ENCODE measurements around the gene MAPKAPK3. TPM values are rescaled to one million over a fixed set of nuclear protein-coding genes. Genes with fewer than 3 reads are reported as not detected.

The MAPKAPK3 gene
- total and polyA plus RNA-seq, 2 of the 8 experiments (the other 6 are each of a cell fraction or from before 2014, with no cell fraction given), result 65.4 to 99.8 TPM

DNA sequence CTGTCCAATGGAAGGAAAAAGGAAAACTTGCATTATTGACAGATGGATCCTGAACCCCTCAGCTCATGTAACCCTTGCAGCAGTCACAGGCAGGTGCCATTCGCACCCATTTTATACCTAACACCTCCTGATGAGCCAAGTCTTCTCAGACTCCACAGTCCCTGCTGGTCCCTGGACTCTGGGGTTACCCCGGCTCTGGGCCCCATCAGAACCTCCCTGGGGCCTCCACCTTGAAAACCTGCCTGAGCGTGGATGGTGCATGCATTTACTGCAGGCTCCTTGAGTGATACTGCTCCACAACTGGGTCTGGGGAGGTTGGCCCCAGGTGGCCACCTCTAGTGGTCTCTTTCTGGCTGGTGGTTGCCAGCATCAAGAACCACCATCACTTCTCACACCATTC is 41.9 kb downstream of the MAPKAPK3 start:
- H2BK120ac ChIP-seq (replicated peaks; ENCODE audit: low read depth, low read length), result no peak overlapping the region
- ChIA-PET POLR2A (ENCODE audit: partially characterized antibody) (interaction anchor here (1.7 kb wide), 1 partner anchor 40 kb away, joined by 4 read pairs; no protein-coding TSS in a partner anchor), CTCF (ENCODE audit: partially characterized antibody) (interaction anchor here (63.8 kb wide), 1 partner anchor 37 kb away, joined by 1262 read pairs; the partner anchor contains the start of genes CISH and MAPKAPK3)
- no peaks in the 10 kb centered on the region for H3K23me2 ChIP-seq (ENCODE audit: low read depth, low read length)
- H2AFZ ChIP-seq (ENCODE audit: low read length), result no peak overlapping the region
- no peak overlapping the region for H3K14ac ChIP-seq (ENCODE audit: insufficient read length)
- 88% methylated on average over 3 of the region's 3 CpGs; no CpG with 5 or more reads in 1 of the 2 experiments for WGBS, 2 experiments (ENCODE audit: extremely low coverage in 1 of 2, insufficient coverage in 1 of 2, insufficient read length in 1 of 2, insufficient replicate concordance in 2 of 2, low coverage in 1 of 2, low lambda C conversion rate in 2 of 2, missing lambda C conversion rate in 1 of 2)
- no peaks in the 10 kb centered on the region for H3K79me2 ChIP-seq (ENCODE audit: control insufficient read depth in 1 of 2, insufficient read depth in 2 of 2, low read length in 2 of 2)
- DNase-seq (ENCODE audit: low read depth in 1 of 2, low spot score in 2 of 2) (no peak), FAIRE-seq (no peak)
- no peak overlapping the region for H3K9ac ChIP-seq (replicated peaks in 1 of 4; ENCODE audit: extremely low read depth in 1 of 4, low read depth in 3 of 4, low read length in 3 of 4)
- H3K27me3 ChIP-seq (replicated peaks in 1 of 4; ENCODE audit: control insufficient read depth in 3 of 4, extremely low read depth in 1 of 4, insufficient read depth in 3 of 4, low read length in 3 of 4), result no peaks in the 10 kb centered on the region; a peak in 1 of 7 replicates
- H2BK20ac ChIP-seq (ENCODE audit: low read length), result no peak overlapping the region
- no peak overlapping the region for H2BK12ac ChIP-seq (ENCODE audit: low read depth, low read length)
- H2BK15ac ChIP-seq (ENCODE audit: low read length), result no peak overlapping the region
- H3K9me3 ChIP-seq (ENCODE audit: insufficient read depth in 2 of 2, low read depth in 1 of 2, low read length in 1 of 2), result no peaks in the 10 kb centered on the region
- no peak overlapping the region for H4K8ac ChIP-seq (ENCODE audit: extremely low read depth, insufficient read depth, low read length)
- no peak overlapping the region for H3K4ac ChIP-seq (replicated peaks; ENCODE audit: insufficient read length, low read depth, low read length)
- H4K91ac ChIP-seq (replicated peaks; ENCODE audit: insufficient read length, low read length), result no peak overlapping the region
- no peak overlapping the region for H3K4me2 ChIP-seq (ENCODE audit: insufficient read depth in 1 of 2, low read depth in 2 of 2, low read length in 2 of 2)
- H3K18ac ChIP-seq (ENCODE audit: extremely low read depth, low read length), result no peak overlapping the region
- no peak for TF ChIP-seq GABPA (IDR thresholded peaks at IDR 0.05; ENCODE audit: borderline replicate concordance, insufficient read depth, low read length)
- TF ChIP-seq, protein P1, sequence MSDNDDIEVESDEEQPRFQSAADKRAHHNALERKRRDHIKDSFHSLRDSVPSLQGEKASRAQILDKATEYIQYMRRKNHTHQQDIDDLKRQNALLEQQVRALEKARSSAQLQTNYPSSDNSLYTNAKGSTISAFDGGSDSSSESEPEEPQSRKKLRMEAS (IDR thresholded peaks at IDR 0.05), result no peak
- no peak for TF ChIP-seq RBBP5 (IDR thresholded peaks at IDR 0.05; ENCODE audit: borderline replicate concordance, low read depth, low read length)
- TF ChIP-seq BCL11A (IDR thresholded peaks at IDR 0.05; ENCODE audit: low read depth in 2 of 2, low read length in 2 of 2), result no peak
- TF ChIP-seq RXRA (IDR thresholded peaks at IDR 0.05; ENCODE audit: insufficient read depth, low read depth, low read length), result no peak
- TF ChIP-seq EGR1 (IDR thresholded peaks at IDR 0.05; ENCODE audit: borderline replicate concordance, low read depth, low read length), result no peak
- TF ChIP-seq BRCA1 (IDR thresholded peaks at IDR 0.05; ENCODE audit: low read depth, low read length), result no peak
- TF ChIP-seq CREB1 (IDR thresholded peaks at IDR 0.05), result no peak
- no peak for TF ChIP-seq CEBPB (IDR thresholded peaks at IDR 0.05; ENCODE audit: low read depth, low read length)
- no peak for TF ChIP-seq GTF2F1 (IDR thresholded peaks at IDR 0.05; ENCODE audit: borderline replicate concordance, low read depth, low read length)
- TF ChIP-seq NRF1 (IDR thresholded peaks at IDR 0.05; ENCODE audit: low read depth, low read length), result no peak
- no peak for TF ChIP-seq CTBP2 (IDR thresholded peaks at IDR 0.05; ENCODE audit: borderline replicate concordance, insufficient read depth, insufficient read length, low read length)
- no peak for TF ChIP-seq SP2 (IDR thresholded peaks at IDR 0.05; ENCODE audit: low read length)
- no peaks in the 10 kb centered on the region for H3K36me3 ChIP-seq (ENCODE audit: control insufficient read depth in 2 of 4, insufficient read depth in 4 of 4, low read length in 3 of 4)
- H3K4me3 ChIP-seq (ENCODE audit: extremely low read depth in 1 of 4, insufficient read depth in 2 of 4, low read depth in 3 of 4, low read length in 4 of 4), result no peak overlapping the region
- H4K5ac ChIP-seq (ENCODE audit: insufficient read length, low read depth, low read length), result no peak overlapping the region
- no peak overlapping the region for H3K23ac ChIP-seq (ENCODE audit: insufficient read length)
- H3K4me1 ChIP-seq (replicated peaks in 1 of 4; ENCODE audit: control insufficient read depth in 3 of 4, insufficient read depth in 4 of 4, low read length in 3 of 4), result no peaks in the 10 kb centered on the region
- no peak overlapping the region for H2AK5ac ChIP-seq (ENCODE audit: low read depth, low read length)
- H4K20me1 ChIP-seq (replicated peaks in 1 of 2; ENCODE audit: control insufficient read depth in 1 of 2, insufficient read depth in 2 of 2, low read length in 2 of 2), result peaks cover 0 to 2% of the 10 kb centered on the region in 2 experiments
- H2BK5ac ChIP-seq (ENCODE audit: low read depth, low read length), result no peak overlapping the region
- H3K56ac ChIP-seq (replicated peaks; ENCODE audit: insufficient read length, low read depth, low read length), result no peak overlapping the region
- no peaks in the 10 kb centered on the region; the same call in 1 of the 2 replicates for H3K79me1 ChIP-seq (ENCODE audit: low read depth, low read length)
- H3K27ac ChIP-seq (ENCODE audit: low read depth, low read length), result no peak overlapping the region
